HCT116 (cell line): ENCODE results near the gene ZNF536.

Source experiments
- ELF1 ChIP-seq: IDR thresholded peaks from 2 replicates; pipeline ENCODE4 v1.6.1; 2012; ENCODE audit warnings: low read depth, borderline replicate concordance
- EZH2 ChIP-seq: fragments of 200-600 bp; sonication (generic); IDR thresholded peaks from 2 replicates; pipeline ENCODE4 v1.6.1; 2017; ENCODE audit warnings: antibody characterized with exemption, mixed run types
- FOSL1 ChIP-seq: IDR thresholded peaks from 2 replicates; pipeline ENCODE4 v1.6.1; 2012; ENCODE audit warnings: low read depth
- JUND ChIP-seq: IDR thresholded peaks from 2 replicates; pipeline ENCODE4 v1.6.1; 2012
- POLR2A ChIP-seq: IDR thresholded peaks from 2 replicates; pipeline ENCODE4 v1.7.0; 2011; ENCODE audit warnings: borderline replicate concordance; ENCODE audit not compliant: insufficient read depth, insufficient read length; ENCODE audit errors: extremely low read depth
- POLR2AphosphoS5 ChIP-seq: IDR thresholded peaks from 2 replicates; pipeline ENCODE4 v1.6.1; 2011; ENCODE audit warnings: mild to moderate bottlenecking, low read depth, low read length, moderate library complexity
- SIN3A ChIP-seq: IDR thresholded peaks from 2 replicates; pipeline ENCODE4 v1.6.1; 2012; ENCODE audit warnings: low read depth
- SP1 ChIP-seq: IDR thresholded peaks from 2 replicates; pipeline ENCODE4 v1.6.1; 2012; ENCODE audit warnings: low read depth
- TCF7L2 ChIP-seq: IDR thresholded peaks from 2 replicates; pipeline ENCODE4 v1.7.0; 2011; ENCODE audit warnings: borderline replicate concordance, inconsistent platforms; ENCODE audit not compliant: insufficient read depth, insufficient read length; ENCODE audit errors: extremely low read depth
- ZNF274 ChIP-seq: fragments of 200-500 bp; sonication (Bioruptor generic); IDR thresholded peaks from 2 replicates; pipeline ENCODE4 v1.6.1; 2014; ENCODE audit warnings: mild to moderate bottlenecking, low read depth, low read length, inconsistent platforms
- TF ChIP-seq, protein P1 (sequence below), 3 experiments: fragments of 200-600 bp in 1 of 3; sonication (generic) in 1 of 3; IDR thresholded peaks in 2 of 3; conservative IDR thresholded peaks in 1 of 3; 2 replicates each; pipeline ENCODE4 v1.5.1; 2012 to 2017; ENCODE audit warnings: low read depth in 2 of 3, low read length in 2 of 3, antibody characterized with exemption in 1 of 3, borderline replicate concordance in 1 of 3, control low read depth in 1 of 3, mild to moderate bottlenecking in 1 of 3, mixed read lengths in 1 of 3, mixed run types in 1 of 3, moderate library complexity in 1 of 3; ENCODE audit not compliant: insufficient read depth in 1 of 3
- TF ChIP-seq, protein P2 (sequence below): IDR thresholded peaks from 2 replicates; pipeline ENCODE4 v1.6.1; 2012; ENCODE audit warnings: low read depth
- TF ChIP-seq, protein P3 (sequence below): IDR thresholded peaks from 2 replicates; pipeline ENCODE4 v1.6.1; 2012
- TF ChIP-seq, protein P4 (sequence below): IDR thresholded peaks from 2 replicates; pipeline ENCODE4 v1.6.1; 2012

DNA sequence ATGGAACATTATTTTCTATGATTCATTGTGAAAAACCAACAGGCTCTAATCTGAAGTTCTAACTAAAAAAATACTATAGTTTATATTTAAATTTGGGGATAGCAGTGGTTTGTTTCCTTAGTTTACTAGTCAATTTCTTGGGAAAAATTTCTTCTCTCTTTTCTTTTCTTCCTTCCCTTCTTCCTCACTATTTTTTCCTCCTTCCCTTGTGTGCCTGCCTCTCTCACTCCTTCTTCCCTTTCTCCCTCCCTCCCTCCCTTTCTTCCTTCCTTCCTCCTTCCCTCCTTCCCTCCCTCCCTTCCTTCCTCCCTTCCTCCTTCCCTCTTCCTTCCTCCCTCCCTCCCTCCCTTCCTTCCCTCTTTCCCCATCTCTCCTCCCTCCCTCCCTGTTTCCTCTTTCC is 226.5 kb downstream of the ZNF536 start:
- TF ChIP-seq, protein P1, sequence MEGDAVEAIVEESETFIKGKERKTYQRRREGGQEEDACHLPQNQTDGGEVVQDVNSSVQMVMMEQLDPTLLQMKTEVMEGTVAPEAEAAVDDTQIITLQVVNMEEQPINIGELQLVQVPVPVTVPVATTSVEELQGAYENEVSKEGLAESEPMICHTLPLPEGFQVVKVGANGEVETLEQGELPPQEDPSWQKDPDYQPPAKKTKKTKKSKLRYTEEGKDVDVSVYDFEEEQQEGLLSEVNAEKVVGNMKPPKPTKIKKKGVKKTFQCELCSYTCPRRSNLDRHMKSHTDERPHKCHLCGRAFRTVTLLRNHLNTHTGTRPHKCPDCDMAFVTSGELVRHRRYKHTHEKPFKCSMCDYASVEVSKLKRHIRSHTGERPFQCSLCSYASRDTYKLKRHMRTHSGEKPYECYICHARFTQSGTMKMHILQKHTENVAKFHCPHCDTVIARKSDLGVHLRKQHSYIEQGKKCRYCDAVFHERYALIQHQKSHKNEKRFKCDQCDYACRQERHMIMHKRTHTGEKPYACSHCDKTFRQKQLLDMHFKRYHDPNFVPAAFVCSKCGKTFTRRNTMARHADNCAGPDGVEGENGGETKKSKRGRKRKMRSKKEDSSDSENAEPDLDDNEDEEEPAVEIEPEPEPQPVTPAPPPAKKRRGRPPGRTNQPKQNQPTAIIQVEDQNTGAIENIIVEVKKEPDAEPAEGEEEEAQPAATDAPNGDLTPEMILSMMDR (IDR thresholded peaks at IDR 0.05 in 2 of 3, conservative IDR thresholded peaks at IDR 0.05 in 1 of 3; ENCODE audit: borderline replicate concordance in 1 of 3, insufficient read depth in 1 of 3, low read depth in 2 of 3, low read length in 2 of 3): no peak
- no peak for TF ChIP-seq POLR2A
- TF ChIP-seq, protein P2, sequence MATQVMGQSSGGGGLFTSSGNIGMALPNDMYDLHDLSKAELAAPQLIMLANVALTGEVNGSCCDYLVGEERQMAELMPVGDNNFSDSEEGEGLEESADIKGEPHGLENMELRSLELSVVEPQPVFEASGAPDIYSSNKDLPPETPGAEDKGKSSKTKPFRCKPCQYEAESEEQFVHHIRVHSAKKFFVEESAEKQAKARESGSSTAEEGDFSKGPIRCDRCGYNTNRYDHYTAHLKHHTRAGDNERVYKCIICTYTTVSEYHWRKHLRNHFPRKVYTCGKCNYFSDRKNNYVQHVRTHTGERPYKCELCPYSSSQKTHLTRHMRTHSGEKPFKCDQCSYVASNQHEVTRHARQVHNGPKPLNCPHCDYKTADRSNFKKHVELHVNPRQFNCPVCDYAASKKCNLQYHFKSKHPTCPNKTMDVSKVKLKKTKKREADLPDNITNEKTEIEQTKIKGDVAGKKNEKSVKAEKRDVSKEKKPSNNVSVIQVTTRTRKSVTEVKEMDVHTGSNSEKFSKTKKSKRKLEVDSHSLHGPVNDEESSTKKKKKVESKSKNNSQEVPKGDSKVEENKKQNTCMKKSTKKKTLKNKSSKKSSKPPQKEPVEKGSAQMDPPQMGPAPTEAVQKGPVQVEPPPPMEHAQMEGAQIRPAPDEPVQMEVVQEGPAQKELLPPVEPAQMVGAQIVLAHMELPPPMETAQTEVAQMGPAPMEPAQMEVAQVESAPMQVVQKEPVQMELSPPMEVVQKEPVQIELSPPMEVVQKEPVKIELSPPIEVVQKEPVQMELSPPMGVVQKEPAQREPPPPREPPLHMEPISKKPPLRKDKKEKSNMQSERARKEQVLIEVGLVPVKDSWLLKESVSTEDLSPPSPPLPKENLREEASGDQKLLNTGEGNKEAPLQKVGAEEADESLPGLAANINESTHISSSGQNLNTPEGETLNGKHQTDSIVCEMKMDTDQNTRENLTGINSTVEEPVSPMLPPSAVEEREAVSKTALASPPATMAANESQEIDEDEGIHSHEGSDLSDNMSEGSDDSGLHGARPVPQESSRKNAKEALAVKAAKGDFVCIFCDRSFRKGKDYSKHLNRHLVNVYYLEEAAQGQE: no peak
- TF ChIP-seq ELF1: no peak
- TF ChIP-seq, protein P3, sequence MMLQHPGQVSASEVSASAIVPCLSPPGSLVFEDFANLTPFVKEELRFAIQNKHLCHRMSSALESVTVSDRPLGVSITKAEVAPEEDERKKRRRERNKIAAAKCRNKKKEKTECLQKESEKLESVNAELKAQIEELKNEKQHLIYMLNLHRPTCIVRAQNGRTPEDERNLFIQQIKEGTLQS: no peak
- TF ChIP-seq POLR2AphosphoS5: no peak
- TF ChIP-seq, protein P4, sequence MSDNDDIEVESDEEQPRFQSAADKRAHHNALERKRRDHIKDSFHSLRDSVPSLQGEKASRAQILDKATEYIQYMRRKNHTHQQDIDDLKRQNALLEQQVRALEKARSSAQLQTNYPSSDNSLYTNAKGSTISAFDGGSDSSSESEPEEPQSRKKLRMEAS: no peak
- TF ChIP-seq SIN3A: no peak
- TF ChIP-seq EZH2: no peak
- TF ChIP-seq TCF7L2: no peak
- no peak for TF ChIP-seq FOSL1
- TF ChIP-seq JUND: no peak
- no peak for TF ChIP-seq SP1
- no peak for TF ChIP-seq ZNF274
